ENCODE results near the gene ADARB1.

Gene ADARB1

DNA sequence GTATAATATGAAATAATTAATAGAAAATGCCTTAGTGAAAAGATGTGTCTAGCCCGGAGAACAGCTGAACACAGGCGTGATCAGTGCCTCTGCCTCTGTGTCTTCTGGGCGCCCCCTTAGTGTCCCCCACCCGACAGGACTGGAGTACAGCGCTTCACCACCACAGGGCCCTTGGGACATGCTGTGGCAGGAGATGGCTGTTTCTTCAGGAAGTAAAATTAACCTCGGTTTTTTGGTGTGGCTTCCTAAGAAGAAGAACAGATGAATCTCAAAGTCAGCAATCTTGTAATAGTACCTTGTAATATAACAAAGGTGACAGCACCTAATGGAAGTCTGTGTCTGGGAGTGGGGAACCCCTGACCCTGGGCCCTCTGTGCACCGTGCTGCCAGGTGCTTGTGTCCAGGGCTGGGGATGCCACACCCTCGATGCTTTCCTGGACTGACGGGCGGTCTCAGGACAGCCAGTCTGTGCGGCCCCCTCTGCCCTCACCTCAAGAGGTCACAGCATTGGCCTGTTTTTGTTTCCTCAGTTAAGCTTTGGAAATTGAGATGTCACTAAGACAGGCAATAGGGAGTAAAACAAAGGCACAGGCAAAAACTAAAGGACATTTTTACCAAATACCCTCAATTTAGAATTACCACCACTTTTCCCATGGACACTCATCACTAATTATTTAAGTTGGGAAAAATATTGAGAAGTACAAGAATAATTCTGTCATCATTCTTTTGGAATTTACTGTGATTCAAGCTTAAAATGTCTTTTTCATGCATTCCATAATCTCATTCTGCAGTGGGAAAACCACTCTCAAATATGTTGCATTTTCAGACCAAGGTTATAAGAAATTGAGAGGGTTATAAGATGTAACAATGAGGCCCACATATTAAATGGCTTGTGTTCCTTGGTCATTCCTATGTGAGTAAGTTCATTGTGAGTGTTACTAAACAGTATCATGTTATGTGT, 79.3 kb downstream of the ADARB1 start:
- peak overlapping the region; percentile 23 for H3K27ac Mint-ChIP-seq
- H3K36me3 Mint-ChIP-seq, result peaks cover 6% of the 10 kb centered on the region
- H3K4me1 Mint-ChIP-seq (ENCODE audit: low read depth), result peaks cover 43% of the 10 kb centered on the region
- no peaks in the 10 kb centered on the region for H3K27me3 Mint-ChIP-seq
- peak overlapping the region; percentile 14 for H3K4me3 Mint-ChIP-seq
- H3K9me3 Mint-ChIP-seq (ENCODE audit: low read depth), result no peaks in the 10 kb centered on the region

DNA sequence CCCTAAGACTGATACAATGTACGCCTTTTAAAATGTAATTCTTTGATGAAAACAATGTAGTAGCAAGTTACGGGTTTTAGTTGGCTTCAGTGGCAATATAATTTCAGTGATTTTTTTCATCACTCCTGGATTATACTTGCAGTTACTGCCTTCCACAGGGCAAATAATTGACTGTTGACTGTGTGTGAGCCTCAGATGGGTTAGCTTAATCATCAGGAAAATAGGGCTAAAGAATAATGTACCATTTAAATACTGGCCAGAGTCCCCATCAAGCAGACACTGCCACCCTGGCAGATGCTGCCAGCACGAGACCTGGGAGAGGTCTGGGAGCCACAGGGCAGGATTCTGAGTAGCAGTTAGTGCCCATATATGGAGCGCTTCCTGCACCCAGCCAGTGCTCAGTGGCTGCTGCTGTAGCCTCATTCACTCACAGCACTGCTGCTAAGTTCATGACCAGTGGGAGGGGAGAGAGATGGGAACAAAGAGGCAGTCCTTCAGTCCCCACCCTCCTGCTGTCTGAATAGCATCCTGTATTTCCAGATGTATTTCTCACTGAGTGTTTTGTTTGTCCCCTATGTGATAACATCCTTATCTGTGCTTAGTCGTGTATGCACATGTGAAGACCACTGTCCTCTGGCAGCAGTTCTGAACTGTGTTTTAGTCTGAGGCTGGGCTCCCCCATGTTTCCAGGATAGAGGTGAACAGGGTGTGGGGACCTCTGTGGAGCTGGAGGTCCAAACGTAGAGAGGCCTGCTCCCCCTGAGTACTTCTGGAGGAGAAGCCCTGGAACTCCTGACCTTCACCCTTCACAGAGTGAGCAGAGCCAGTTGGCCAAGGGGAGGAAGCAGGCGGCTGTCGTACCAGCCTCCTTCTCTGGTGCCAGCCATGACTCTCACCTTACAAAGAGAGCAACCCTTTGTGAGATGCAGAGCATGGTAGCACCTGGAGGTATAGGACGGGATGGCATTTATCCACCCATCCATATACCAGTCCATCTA, 80.4 kb downstream of the ADARB1 start:
- peaks cover 4% of the 10 kb centered on the region for H3K36me3 Mint-ChIP-seq
- H3K4me1 Mint-ChIP-seq (ENCODE audit: low read depth), result peaks cover 43% of the 10 kb centered on the region
- H3K27me3 Mint-ChIP-seq, result no peaks in the 10 kb centered on the region
- no peaks in the 10 kb centered on the region for H3K9me3 Mint-ChIP-seq (ENCODE audit: low read depth)
- H3K27ac Mint-ChIP-seq, result no peak overlapping the region
- no peak overlapping the region for H3K4me3 Mint-ChIP-seq

DNA sequence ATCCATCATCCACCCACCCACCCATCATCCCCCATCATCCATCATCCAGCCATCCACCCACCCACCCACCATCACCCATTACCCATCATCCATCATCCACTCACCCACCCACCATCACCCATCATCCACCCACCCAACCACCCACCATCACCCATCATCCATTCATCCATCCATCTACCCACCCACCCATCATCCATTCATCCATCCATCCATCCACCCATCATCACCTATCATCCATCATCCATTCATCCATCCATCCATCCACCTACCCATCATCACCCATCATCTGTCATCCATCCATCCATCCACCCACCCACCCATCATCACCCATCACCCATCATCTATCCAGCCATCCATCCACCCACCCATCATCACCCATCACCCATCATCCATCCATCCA, 81.5 kb downstream of the ADARB1 start:
- no peaks in the 10 kb centered on the region for H3K9me3 Mint-ChIP-seq (ENCODE audit: low read depth)
- peaks cover 43% of the 10 kb centered on the region for H3K4me1 Mint-ChIP-seq (ENCODE audit: low read depth)
- H3K36me3 Mint-ChIP-seq, result peaks cover 4% of the 10 kb centered on the region
- H3K27ac Mint-ChIP-seq, result no peak overlapping the region
- no peak overlapping the region for H3K4me3 Mint-ChIP-seq
- H3K27me3 Mint-ChIP-seq, result no peaks in the 10 kb centered on the region

DNA sequence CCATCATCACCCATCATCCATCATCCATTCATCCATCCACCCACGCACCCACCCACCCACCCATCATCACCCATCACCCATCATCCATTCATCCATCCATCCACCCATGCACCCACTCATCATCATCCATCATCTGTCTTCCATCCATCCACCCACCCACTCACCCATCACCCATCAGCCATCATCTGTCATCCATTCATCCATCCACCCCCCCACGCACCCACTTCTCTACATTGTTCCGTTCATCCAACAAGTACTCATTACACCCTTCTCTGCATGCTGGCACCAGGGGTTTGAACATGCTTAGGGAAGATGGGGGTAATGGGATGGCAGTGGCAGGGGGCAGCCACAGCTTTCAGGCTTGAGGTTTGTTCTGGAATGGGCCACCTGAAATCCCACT, 82.1 kb downstream of the ADARB1 start:
- H3K9me3 Mint-ChIP-seq (ENCODE audit: low read depth), result no peaks in the 10 kb centered on the region
- no peak overlapping the region for H3K4me3 Mint-ChIP-seq
- no peaks in the 10 kb centered on the region for H3K27me3 Mint-ChIP-seq
- H3K4me1 Mint-ChIP-seq (ENCODE audit: low read depth), result peaks cover 40% of the 10 kb centered on the region
- no peak overlapping the region for H3K27ac Mint-ChIP-seq
- peaks cover 4% of the 10 kb centered on the region for H3K36me3 Mint-ChIP-seq

DNA sequence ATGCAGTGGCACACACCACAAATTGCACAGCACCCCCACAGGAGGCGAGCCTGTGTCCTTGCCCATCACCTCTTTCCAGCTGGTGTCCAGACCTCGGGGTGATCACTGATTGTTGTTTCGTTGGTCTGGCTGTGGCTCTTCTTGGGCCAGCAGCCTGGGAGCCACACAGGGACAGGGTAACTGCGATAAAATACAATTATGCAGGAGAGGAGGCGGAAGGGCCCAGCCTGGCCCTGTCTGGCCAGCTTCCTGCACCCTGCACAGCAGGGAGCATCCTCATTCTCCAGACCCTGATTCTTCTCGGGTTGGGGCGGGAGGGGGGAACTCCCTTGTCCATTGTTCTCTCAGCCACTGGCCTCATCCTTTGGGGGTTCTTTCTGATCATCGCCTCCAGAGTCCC, 83.6 kb downstream of the ADARB1 start:
- Mint-ChIP-seq H3K36me3 (peaks cover 4% of the 10 kb centered on the region), H3K4me3 (no peak overlapping the region), H3K27ac (no peak overlapping the region), H3K27me3 (no peaks in the 10 kb centered on the region), H3K9me3 (ENCODE audit: low read depth) (no peaks in the 10 kb centered on the region), H3K4me1 (ENCODE audit: low read depth) (peaks cover 25% of the 10 kb centered on the region)

DNA sequence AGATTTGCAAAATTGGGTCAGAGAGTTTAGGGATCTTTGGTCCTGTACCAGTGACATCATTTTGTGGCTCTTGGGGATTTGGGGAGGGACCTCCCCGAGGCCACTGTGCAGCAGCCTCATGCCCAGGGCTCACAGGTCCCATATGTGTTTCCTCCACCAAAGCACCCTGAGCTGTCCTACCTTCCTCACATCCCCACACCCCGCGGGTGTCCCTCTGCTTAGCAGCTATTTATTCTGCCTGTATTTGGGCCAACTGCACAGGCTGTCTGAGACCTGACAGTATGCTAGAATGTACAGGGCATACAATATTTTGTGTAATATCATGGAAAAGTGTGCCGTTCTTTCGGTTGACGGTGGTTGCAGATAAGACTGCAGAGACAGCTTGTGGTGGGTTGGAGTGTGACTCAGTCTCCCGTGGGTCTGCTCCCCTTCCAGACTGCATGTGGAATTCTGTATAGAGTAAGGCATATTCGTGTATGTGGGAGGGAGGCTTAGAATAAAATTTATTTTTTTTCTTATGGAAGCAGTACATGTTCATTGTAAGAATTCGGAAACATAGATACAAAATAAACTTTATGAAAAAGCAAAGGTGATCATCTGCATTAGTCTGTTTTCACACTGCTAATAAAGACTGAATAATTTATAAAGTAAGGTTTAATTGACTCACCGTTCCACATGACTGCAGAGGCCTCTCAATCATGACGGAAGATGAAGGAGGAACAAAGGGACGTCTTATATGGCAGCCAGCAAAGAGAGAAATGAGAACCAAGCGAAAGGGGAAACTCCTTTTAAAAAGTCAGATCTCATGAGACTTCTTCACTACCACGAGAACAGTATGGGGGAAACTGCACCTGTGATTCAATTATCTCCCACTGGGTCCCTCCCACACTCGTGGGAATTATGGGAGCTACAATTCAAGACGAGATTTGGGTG, 84.4 kb downstream of the ADARB1 start:
- peaks cover 18% of the 10 kb centered on the region for H3K4me1 Mint-ChIP-seq (ENCODE audit: low read depth)
- H3K36me3 Mint-ChIP-seq, result peaks cover 4% of the 10 kb centered on the region
- H3K27ac Mint-ChIP-seq, result no peak overlapping the region
- no peaks in the 10 kb centered on the region for H3K27me3 Mint-ChIP-seq
- no peak overlapping the region for H3K4me3 Mint-ChIP-seq
- no peaks in the 10 kb centered on the region for H3K9me3 Mint-ChIP-seq (ENCODE audit: low read depth)

DNA sequence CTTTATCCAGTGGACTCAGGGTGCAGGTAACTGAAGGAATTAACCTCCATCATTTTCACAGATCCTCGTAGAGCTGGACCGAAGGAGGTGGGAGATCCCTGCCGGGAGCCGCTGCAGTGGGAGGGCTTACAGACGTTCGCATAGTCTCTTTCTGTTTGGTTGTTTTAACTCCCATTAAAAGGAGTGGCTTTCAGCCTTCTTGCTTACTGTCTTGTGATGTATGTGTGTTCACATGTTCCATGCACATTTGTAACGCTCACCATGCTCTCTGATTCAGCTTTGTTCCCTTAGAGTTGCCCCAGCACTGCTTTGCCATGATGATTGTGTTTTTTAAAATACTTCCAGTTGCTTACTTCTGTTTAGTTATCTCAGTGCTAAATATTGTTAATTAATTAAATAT, 85.8 kb downstream of the ADARB1 start:
- H3K9me3 Mint-ChIP-seq (ENCODE audit: low read depth), result no peaks in the 10 kb centered on the region
- peaks cover 3% of the 10 kb centered on the region for H3K4me1 Mint-ChIP-seq (ENCODE audit: low read depth)
- H3K36me3 Mint-ChIP-seq, result peaks cover 4% of the 10 kb centered on the region
- no peaks in the 10 kb centered on the region for H3K27me3 Mint-ChIP-seq
- no peak overlapping the region for H3K4me3 Mint-ChIP-seq
- no peak overlapping the region for H3K27ac Mint-ChIP-seq

DNA sequence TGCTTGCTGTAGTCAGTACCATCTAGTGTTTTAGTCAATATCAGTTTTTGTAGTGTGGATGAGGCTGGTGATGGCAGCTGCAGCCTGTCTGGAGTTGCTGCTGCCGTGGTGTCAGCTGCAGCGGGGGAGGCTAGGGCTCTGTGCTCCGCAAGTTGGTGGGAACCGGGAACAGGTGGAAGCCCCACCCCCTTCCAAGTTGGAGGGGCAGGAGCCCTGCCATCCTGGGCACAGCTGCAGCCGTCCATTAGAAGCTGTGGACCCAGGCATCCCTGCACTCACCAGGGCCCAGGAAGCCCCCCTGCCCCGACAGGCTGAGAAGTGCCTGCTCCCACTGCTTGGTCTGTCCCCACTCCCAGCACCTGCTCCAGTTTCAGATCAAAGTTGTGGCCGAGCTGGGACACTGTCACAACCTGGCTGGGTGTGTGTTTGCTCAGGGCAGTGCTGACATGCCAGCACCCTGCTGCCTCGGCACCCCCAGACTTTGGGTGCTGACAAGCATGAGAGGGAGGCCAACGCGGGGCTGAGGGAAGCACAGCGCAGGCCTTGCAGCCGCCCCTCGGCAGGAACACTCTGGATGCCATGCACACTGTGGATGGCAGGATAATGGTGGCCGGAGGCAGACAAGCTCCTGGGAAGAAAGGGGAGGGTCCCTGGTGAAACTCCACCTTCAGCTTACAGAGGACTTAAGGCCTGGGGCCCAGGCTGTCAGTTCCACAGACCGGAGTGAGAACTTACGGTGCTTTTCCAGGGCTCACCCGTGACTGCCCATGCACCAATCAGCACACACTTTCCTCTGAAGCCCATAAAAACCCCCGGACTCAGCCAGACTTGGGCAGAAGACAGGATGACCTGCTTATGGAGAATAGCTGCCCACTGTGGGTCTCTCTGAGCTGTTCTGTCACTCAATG, 86.9 kb downstream of the ADARB1 start:
- peaks cover 4% of the 10 kb centered on the region for H3K36me3 Mint-ChIP-seq
- no peaks in the 10 kb centered on the region for H3K9me3 Mint-ChIP-seq (ENCODE audit: low read depth)
- no peaks in the 10 kb centered on the region for H3K4me1 Mint-ChIP-seq (ENCODE audit: low read depth)
- no peak overlapping the region for H3K4me3 Mint-ChIP-seq
- H3K27me3 Mint-ChIP-seq, result no peaks in the 10 kb centered on the region
- H3K27ac Mint-ChIP-seq, result no peak overlapping the region

DNA sequence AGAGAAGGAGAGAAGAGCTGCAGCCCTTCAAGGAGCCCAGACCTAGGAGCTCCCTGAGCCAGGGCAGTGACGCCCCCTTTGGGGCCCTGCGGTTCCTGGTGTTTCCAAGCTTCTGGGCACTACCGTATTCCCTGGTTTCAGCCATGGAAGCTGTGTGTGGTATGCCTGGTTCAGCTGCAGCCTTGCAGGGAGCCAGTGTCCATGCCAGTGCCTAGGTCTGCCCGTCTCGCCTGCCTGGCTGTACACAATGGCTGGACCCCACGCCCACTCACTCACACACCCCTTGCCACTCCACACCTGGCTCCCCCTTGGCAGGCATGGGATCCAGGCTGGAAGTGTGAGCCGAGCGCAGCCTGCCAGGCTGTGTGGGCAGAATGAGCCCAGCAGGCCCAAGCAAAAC, 87.7 kb downstream of the ADARB1 start:
- H3K9me3 Mint-ChIP-seq (ENCODE audit: low read depth), result no peaks in the 10 kb centered on the region
- H3K27ac Mint-ChIP-seq, result no peak overlapping the region
- H3K4me3 Mint-ChIP-seq, result no peak overlapping the region
- H3K27me3 Mint-ChIP-seq, result no peaks in the 10 kb centered on the region
- H3K36me3 Mint-ChIP-seq, result peaks cover 2% of the 10 kb centered on the region
- no peaks in the 10 kb centered on the region for H3K4me1 Mint-ChIP-seq (ENCODE audit: low read depth)

DNA sequence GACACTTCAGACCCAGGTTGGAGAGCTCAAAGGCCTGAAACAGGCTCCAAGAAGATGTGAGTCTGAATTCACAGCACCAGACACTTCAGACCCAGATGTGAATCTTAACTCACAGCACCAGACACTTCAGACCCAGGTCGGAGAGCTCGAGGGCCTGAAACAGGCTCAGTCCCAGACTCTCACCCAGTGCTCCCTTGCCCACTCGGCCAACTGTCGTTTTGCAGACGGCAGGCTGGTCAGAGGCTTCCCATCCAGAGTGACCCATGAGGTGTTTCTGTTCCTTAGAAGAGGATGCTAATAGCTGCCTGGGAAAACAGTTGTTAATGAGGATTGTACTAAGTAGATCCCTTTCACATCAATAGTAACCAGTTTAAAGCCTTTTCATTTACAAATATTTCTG, 88.4 kb downstream of the ADARB1 start:
- no peak overlapping the region for H3K27ac Mint-ChIP-seq
- H3K36me3 Mint-ChIP-seq, result no peaks in the 10 kb centered on the region
- no peaks in the 10 kb centered on the region for H3K9me3 Mint-ChIP-seq (ENCODE audit: low read depth)
- no peak overlapping the region for H3K4me3 Mint-ChIP-seq
- H3K27me3 Mint-ChIP-seq, result no peaks in the 10 kb centered on the region
- no peaks in the 10 kb centered on the region for H3K4me1 Mint-ChIP-seq (ENCODE audit: low read depth)

DNA sequence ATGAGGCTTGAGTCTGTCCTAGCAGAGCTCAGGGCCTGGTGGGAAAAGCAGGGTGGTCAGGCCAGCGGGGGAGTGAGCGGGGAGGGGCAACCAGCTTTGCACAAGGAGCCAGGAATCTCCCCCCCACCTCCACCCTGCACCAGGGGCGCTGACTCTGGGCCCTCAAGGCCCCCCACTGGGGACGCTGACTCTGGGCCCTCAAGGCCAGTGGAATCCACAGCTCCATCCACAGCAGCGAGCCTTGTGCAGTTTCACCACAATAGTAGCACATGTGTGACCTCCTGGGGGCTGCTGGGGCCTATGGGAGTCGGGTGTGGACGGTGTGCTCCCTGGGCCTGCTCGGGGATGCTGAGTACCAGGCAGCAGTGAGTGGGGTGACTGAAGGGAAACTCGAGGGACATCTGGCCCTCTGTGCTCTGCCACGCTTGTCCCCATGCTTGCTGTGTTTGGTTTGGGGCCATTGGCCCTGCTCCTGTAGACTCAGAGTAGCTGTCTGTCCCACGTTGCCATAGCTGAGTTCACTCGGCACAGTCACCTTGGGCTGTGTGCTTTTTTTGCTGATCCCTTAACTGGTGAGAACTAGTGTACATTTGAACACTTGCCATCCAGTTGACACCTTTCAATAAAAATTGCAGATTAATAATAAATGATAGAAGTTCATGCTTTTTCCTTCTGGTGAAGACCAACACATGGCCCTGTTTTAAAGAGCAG, 89.2 kb downstream of the ADARB1 start:
- Mint-ChIP-seq H3K4me1 (ENCODE audit: low read depth) (peaks cover 2% of the 10 kb centered on the region), H3K27ac (no peak overlapping the region), H3K9me3 (ENCODE audit: low read depth) (no peaks in the 10 kb centered on the region), H3K27me3 (no peaks in the 10 kb centered on the region), H3K4me3 (no peak overlapping the region), H3K36me3 (no peaks in the 10 kb centered on the region)

DNA sequence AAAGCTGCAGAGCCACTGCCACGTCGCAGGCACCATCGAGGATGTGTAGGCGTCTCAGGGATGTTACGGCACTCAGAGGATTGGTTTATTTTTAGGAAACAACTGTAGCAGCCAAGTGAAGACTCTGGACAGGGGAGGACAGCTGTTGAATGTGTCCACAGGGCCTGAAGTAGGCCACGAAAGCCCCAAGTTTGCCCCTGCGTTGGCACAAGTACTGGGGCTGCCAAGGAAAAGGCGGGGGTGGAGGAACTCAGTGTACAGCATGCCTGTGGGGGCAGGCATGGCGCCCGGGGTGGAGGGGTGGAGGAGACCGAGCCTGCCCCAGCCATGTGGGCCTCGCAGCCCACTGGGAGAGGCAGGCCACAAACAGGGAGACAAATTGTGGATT, 89.7 kb downstream of the ADARB1 start:
- Mint-ChIP-seq H3K4me1 (ENCODE audit: low read depth) (peaks cover 7% of the 10 kb centered on the region), H3K27me3 (no peaks in the 10 kb centered on the region), H3K9me3 (ENCODE audit: low read depth) (no peaks in the 10 kb centered on the region), H3K27ac (no peak overlapping the region), H3K4me3 (no peak overlapping the region), H3K36me3 (no peaks in the 10 kb centered on the region)

DNA sequence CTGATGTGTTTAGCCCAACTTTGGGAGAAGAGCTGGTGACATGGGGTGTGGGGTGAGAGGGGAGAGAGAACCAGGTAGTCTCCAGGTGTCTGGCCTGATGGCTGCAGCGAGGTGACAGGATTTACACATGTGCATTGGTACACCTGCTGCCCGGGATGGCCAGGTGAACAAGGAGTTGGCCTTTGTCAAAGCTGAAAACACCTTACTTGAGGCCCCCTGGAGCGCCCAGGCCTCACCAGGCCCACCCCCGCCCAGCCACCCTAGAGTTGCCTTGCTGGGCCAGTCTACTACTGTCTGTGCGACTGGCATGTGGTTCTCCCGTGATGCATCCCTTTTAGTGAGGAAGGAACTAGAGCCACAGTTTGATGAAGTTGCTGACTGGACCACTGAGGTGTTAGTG, 90.5 kb downstream of the ADARB1 start:
- H3K27me3 Mint-ChIP-seq, result no peaks in the 10 kb centered on the region
- H3K4me3 Mint-ChIP-seq, result no peak overlapping the region
- no peaks in the 10 kb centered on the region for H3K9me3 Mint-ChIP-seq (ENCODE audit: low read depth)
- no peaks in the 10 kb centered on the region for H3K36me3 Mint-ChIP-seq
- no peak overlapping the region for H3K27ac Mint-ChIP-seq
- H3K4me1 Mint-ChIP-seq (ENCODE audit: low read depth), result peaks cover 15% of the 10 kb centered on the region
